Left lung (tissue), 10 donors: ENCODE measurements around the gene ST6GAL1. TPM values are rescaled to one million over a fixed set of nuclear protein-coding genes. Genes with fewer than 3 reads are reported as not detected.

Experiments
- ATAC-seq: fragments of 200-7000 bp; cut with Tn5 transposase; one replicate; pipeline ENCODE4 v1.9.1; 2020; ENCODE audit warnings: moderate library complexity
- DNase-seq, 4 donors: peaks; one replicate each; pipeline ENCODE4 v3.0.0-alpha.2; 2013 to 2020
- H3K27ac ChIP-seq, 2 donors: fragments of 200-600 bp; sonication (generic) in 1 of 2; one replicate each; pipeline versions ENCODE4 v1.5.0 to v1.8.0; 2020 to 2021
- H3K27me3 ChIP-seq, 2 donors: fragments of 200-600 bp; sonication (generic) in 1 of 2; one replicate each; pipeline versions ENCODE4 v1.5.0 to v1.8.0; 2020 to 2021
- H3K36me3 ChIP-seq, 2 donors: fragments of 200-600 bp; sonication (generic) in 1 of 2; one replicate each; pipeline versions ENCODE4 v1.5.0 to v1.8.0; 2020 to 2021
- H3K4me1 ChIP-seq, 2 donors: fragments of 200-600 bp; one replicate each; pipeline ENCODE4 v1.8.0; 2021
- H3K4me3 ChIP-seq, 2 donors: fragments of 200-600 bp; sonication (generic) in 1 of 2; one replicate each; pipeline versions ENCODE4 v1.5.0 to v1.8.0; 2020 to 2021; ENCODE audit warnings: mild to moderate bottlenecking in 1 of 2
- H3K9me3 ChIP-seq, 2 donors: fragments of 200-600 bp; sonication (generic) in 1 of 2; one replicate each; pipeline versions ENCODE4 v1.5.0 to v1.8.0; 2020 to 2021
- intact Hi-C, 2 donors: fragments of 100-400 bp; cut with DNase I; formaldehyde crosslinking; loops; one replicate each; pipeline versions ENCODE4 v1.11.2 to v1.14.2; 2022
- polyA plus RNA-seq, 6 donors: library from polyadenylated mRNA; unstranded; fragments of 120-200 nt; gene quantifications; one replicate each; pipeline ENCODE4 v1.2.1, GENCODE V29; 2013; ENCODE audit not compliant: insufficient read length in 6 of 6
- total RNA-seq, 2 donors: library from RNA; stranded (reverse); fragmentation: NEBNext Ultra II Directional; extraction: Animal tissue kit (Norgen Biotek cat#: 25700); gene quantifications; one replicate each; pipeline ENCODE4 v1.2.1, GENCODE V29; 2021
- TF ChIP-seq, protein P1 (sequence below), 2 donors: fragments of 200-600 bp; sonication (generic) in 1 of 2; IDR thresholded peaks; one replicate each; pipeline versions ENCODE4 v1.5.0 to v1.8.0; 2021; ENCODE audit warnings: antibody characterized with exemption in 2 of 2
- donor health status: DM: no; HTN: yes; CAD: no.
- donor health status: DM: no; HTN: no; CAD: no.

The ST6GAL1 gene
- total and polyA plus RNA-seq, 8 donors, result 45.5 to 132 (median 56.2) TPM

DNA sequence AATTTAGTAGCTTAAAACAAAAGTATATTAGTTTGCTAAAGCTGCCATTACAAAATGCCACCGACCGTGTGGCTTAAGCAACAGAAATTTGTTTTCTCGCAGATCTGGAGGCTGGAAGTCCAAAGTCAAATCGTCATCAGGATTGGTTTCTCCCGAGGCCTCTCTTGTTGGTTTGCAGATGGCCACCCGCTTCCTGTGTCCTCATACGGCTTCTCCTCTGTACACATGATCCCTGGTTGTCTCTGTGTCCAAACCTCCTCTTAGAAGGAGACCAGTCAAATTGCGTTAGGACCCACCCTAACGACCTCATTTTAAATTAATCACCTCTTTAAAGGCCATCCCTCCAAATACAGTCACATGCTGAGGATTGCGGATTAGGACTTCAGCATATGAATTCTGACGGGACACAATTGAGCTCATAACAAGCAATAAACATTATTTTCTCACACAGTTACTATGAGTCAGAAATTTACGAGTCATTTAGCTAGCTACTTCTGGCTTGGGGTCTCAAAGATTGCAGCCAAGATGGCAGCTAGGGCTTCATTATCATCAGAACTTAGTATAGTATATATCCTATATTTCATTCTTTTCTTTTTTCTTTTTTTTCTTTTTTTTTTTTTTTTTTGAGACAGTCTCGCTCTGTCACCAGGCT is 150.6 kb downstream of the ST6GAL1 start:
- peaks cover 0 to 24% of the 10 kb centered on the region in 2 donors for H3K36me3 ChIP-seq
- peaks cover 0 to 3% of the 10 kb centered on the region in 2 donors for H3K4me1 ChIP-seq
- TF ChIP-seq, protein P1, sequence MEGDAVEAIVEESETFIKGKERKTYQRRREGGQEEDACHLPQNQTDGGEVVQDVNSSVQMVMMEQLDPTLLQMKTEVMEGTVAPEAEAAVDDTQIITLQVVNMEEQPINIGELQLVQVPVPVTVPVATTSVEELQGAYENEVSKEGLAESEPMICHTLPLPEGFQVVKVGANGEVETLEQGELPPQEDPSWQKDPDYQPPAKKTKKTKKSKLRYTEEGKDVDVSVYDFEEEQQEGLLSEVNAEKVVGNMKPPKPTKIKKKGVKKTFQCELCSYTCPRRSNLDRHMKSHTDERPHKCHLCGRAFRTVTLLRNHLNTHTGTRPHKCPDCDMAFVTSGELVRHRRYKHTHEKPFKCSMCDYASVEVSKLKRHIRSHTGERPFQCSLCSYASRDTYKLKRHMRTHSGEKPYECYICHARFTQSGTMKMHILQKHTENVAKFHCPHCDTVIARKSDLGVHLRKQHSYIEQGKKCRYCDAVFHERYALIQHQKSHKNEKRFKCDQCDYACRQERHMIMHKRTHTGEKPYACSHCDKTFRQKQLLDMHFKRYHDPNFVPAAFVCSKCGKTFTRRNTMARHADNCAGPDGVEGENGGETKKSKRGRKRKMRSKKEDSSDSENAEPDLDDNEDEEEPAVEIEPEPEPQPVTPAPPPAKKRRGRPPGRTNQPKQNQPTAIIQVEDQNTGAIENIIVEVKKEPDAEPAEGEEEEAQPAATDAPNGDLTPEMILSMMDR (IDR thresholded peaks at IDR 0.05), result no peak
- H3K27ac ChIP-seq, result no peak overlapping the region
- H3K9me3 ChIP-seq, result no peaks in the 10 kb centered on the region
- ATAC-seq (no peak), DNase-seq (no peak)
- H3K27me3 ChIP-seq, result no peaks in the 10 kb centered on the region
- intact Hi-C loops, result no loop called here
- no peak overlapping the region for H3K4me3 ChIP-seq

GRCh38 chr3:187082758-187083375 is 152.5 kb downstream of the ST6GAL1 start:
- H3K9me3 ChIP-seq, result peaks cover 0 to 11% of the 10 kb centered on the region in 2 donors
- no peak for DNase-seq
- TF ChIP-seq, protein P1 (IDR thresholded peaks at IDR 0.05), result no peak
- H3K4me3 ChIP-seq, result no peak overlapping the region
- no peak for ATAC-seq
- H3K27ac ChIP-seq, result no peak overlapping the region
- intact Hi-C loops, result no loop called here
- peaks cover 0 to 3% of the 10 kb centered on the region in 2 donors for H3K4me1 ChIP-seq
- H3K36me3 ChIP-seq, result peaks cover 0 to 5% of the 10 kb centered on the region in 2 donors
- H3K27me3 ChIP-seq, result no peaks in the 10 kb centered on the region

DNA sequence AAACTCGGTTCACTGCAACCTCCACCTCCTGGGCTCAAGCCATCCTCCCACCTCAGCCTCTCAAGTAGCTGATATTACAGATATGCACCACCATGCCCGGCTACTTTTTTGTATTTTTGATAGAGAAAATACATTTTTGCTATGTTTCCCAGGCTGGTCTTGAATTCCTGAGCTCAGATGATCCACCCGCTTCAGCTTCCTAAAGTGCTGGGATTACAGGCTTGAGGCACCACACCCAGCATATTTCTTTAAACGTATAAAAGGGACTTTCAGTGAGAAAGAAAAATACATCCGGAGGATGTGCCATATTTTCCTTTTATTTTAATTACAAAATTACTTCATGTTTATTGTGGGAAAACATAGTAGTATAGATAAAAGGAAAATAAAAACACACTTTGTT is 153.8 kb downstream of the ST6GAL1 start:
- H3K27ac ChIP-seq, result no peak overlapping the region

DNA sequence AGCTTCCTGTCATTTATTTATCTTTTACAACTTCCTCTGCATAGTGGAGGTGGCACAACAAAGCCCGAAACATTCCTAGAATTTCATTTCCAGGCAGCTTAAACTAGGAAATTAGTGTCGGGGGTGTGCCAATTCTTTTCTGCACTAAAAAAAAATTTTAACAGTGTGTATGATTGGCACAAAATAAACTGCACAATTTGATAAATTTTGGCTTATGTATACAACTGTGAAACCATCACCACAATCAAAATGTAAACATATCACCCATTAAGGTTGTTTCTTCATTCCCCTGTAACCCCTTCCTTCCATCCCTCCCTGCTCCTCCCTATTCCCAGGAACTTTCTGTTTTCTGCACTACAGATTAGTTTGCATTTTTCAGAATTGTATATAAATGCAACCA is 154.3 kb downstream of the ST6GAL1 start:
- TF ChIP-seq, protein P1 (IDR thresholded peaks at IDR 0.05), result no peak
- Histone ChIP-seq H3K36me3 (no peaks in the 10 kb centered on the region), H3K27ac (no peak overlapping the region), H3K4me3 (no peak overlapping the region), H3K4me1 (peaks cover 0 to 3% of the 10 kb centered on the region in 2 donors), H3K27me3 (no peaks in the 10 kb centered on the region), H3K9me3 (peaks cover 0 to 22% of the 10 kb centered on the region in 2 donors)
- DNase-seq, result no peak
- no peak for ATAC-seq
- intact Hi-C loops, result no loop called here

More for the DNA sequence above, 153.8 kb downstream of the ST6GAL1 start:
- H3K9me3 ChIP-seq, result peaks cover 0 to 18% of the 10 kb centered on the region in 2 donors
- ATAC-seq (no peak), DNase-seq (no peak)
- H3K36me3 ChIP-seq, result no peaks in the 10 kb centered on the region
- no peaks in the 10 kb centered on the region for H3K27me3 ChIP-seq
- TF ChIP-seq, protein P1 (IDR thresholded peaks at IDR 0.05), result no peak
- intact Hi-C loops, result no loop called here
- no peak overlapping the region for H3K4me3 ChIP-seq
- peaks cover 0 to 3% of the 10 kb centered on the region in 2 donors for H3K4me1 ChIP-seq

- H3K27ac ChIP-seq, result no peak overlapping the region
- no peaks in the 10 kb centered on the region for H3K36me3 ChIP-seq
- ATAC-seq, result no peak
Measured at GRCh38 chr3:187085021-187085666, 154.8 kb downstream of the ST6GAL1 start.

More at GRCh38 chr3:187085021-187085666, 154.8 kb downstream of the ST6GAL1 start:
- DNase-seq, result no peak
- intact Hi-C loops, result no loop called here
- Histone ChIP-seq H3K27me3 (no peaks in the 10 kb centered on the region), H3K4me1 (peaks cover 0 to 3% of the 10 kb centered on the region in 2 donors), H3K4me3 (no peak overlapping the region), H3K9me3 (peaks cover 0 to 22% of the 10 kb centered on the region in 2 donors)
- TF ChIP-seq, protein P1 (IDR thresholded peaks at IDR 0.05), result no peak
